ENCODE measurements around the gene HSD3B2. TPM values are rescaled to one million over a fixed set of nuclear protein-coding genes. Genes with fewer than 3 reads are reported as not detected.

The HSD3B2 gene
- total and polyA plus RNA-seq, 10 donors: 0.06 TPM; not detected in 9

DNA sequence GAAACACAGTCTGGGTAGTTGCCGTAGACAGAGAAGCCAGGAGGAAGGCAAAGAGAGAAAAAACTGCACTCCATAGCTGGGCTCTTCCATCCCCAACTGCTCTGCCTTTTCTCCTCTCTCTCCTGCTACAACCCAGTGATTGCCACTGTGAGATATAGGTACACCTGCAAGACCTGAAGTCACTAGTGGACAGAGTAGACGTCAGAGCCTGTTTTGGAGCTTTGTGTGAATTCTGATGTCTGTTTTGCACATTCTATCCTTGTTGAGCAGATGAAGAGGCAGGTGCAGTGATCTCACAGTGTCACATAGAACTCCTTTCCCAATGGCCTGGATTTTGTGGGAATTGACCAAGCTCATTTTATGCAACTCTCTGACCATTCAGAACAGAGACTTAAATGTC is 44.2 kb upstream of the HSD3B2 start:
- no peaks in the 10 kb centered on the region for H3K9me3 ChIP-seq
- H3K27ac ChIP-seq: no peak overlapping the region
- H3K4me3 ChIP-seq: no peak overlapping the region
- DNase-seq: no peak
- H3K36me3 ChIP-seq: no peaks in the 10 kb centered on the region
- intact Hi-C loops (cut with DNase I; ENCODE audit: low total_unique reads): no loop called here
- TF ChIP-seq POLR2AphosphoS5 (IDR thresholded peaks at IDR 0.05): no peak
- no peak for TF ChIP-seq POLR2A (IDR thresholded peaks at IDR 0.05)
- no peak for TF ChIP-seq CTCF (IDR thresholded peaks at IDR 0.05 in 8 of 11, conservative IDR thresholded peaks at IDR 0.05 in 3 of 11)
- WGBS, 5 donors: 78 to 93% (median 90%) methylated on average over 2 of the region's 2 CpGs
- peaks cover 0 to 16% (median 0%) of the 10 kb centered on the region in 7 donors for H3K27me3 ChIP-seq (replicated peaks in 1 of 7)
- peaks cover 0 to 12% (median 2%) of the 10 kb centered on the region in 6 donors for H3K4me1 ChIP-seq

GRCh38 chr1:119371815-119372214 is 43.1 kb upstream of the HSD3B2 start:
- H3K36me3 ChIP-seq: no peaks in the 10 kb centered on the region
- peaks cover 0 to 12% (median 2%) of the 10 kb centered on the region in 6 donors for H3K4me1 ChIP-seq
- H3K27me3 ChIP-seq (replicated peaks in 1 of 7): peaks cover 0 to 16% (median 0%) of the 10 kb centered on the region in 7 donors
- no peak overlapping the region for H3K27ac ChIP-seq
- H3K9me3 ChIP-seq: no peaks in the 10 kb centered on the region
- WGBS, 5 donors: 74 to 81% (median 78%) methylated on average over 2 of the region's 2 CpGs
- no peak overlapping the region for H3K4me3 ChIP-seq
- no peak for DNase-seq
- intact Hi-C loops (cut with DNase I; ENCODE audit: low total_unique reads): no loop called here
- TF ChIP-seq POLR2AphosphoS5 (IDR thresholded peaks at IDR 0.05) (no peak), POLR2A (IDR thresholded peaks at IDR 0.05) (no peak)

GRCh38 chr1:119372503-119373086 is 42.4 kb upstream of the HSD3B2 start:
- Histone ChIP-seq H3K4me1 (peaks cover 0 to 12% (median 2%) of the 10 kb centered on the region in 6 donors), H3K4me3 (no peak overlapping the region), H3K27me3 (replicated peaks in 1 of 7) (peaks cover 0 to 11% (median 0%) of the 10 kb centered on the region in 7 donors), H3K9me3 (no peaks in the 10 kb centered on the region), H3K27ac (no peak overlapping the region), H3K36me3 (no peaks in the 10 kb centered on the region)
- DNase-seq: no peak
- 24 to 35% (median 29%) methylated on average over 6 of the region's 6 CpGs for WGBS, 5 donors
- intact Hi-C loops (cut with DNase I; ENCODE audit: low total_unique reads): no loop called here
- TF ChIP-seq CTCF (IDR thresholded peaks at IDR 0.05 in 8 of 11, conservative IDR thresholded peaks at IDR 0.05 in 3 of 11): peak in 3 of 11 experiments; percentile 11 to 25 (median 20)
- no peak for TF ChIP-seq POLR2AphosphoS5 (IDR thresholded peaks at IDR 0.05)

GRCh38 chr1:119373465-119373864 is 41.5 kb upstream of the HSD3B2 start:
- TF ChIP-seq POLR2AphosphoS5 (IDR thresholded peaks at IDR 0.05) (no peak), POLR2A (IDR thresholded peaks at IDR 0.05) (no peak), CTCF (IDR thresholded peaks at IDR 0.05 in 8 of 11, conservative IDR thresholded peaks at IDR 0.05 in 3 of 11) (no peak)
- H3K27ac ChIP-seq: no peak overlapping the region
- H3K4me1 ChIP-seq: peaks cover 0 to 12% (median 2%) of the 10 kb centered on the region in 6 donors
- H3K36me3 ChIP-seq: no peaks in the 10 kb centered on the region
- H3K4me3 ChIP-seq: no peak overlapping the region
- WGBS, 5 donors: 68 to 78% (median 73%) methylated on average over 2 of the region's 2 CpGs
- peaks cover 0 to 7% (median 0%) of the 10 kb centered on the region in 7 donors for H3K27me3 ChIP-seq (replicated peaks in 1 of 7)
- peaks cover 0 to 1% (median 0%) of the 10 kb centered on the region in 8 donors for H3K9me3 ChIP-seq
- DNase-seq: no peak
- intact Hi-C loops (cut with DNase I; ENCODE audit: low total_unique reads): no loop called here
